Spleen (tissue), 11 donors: ENCODE results near the gene FES. TPM values are rescaled to one million over a fixed set of nuclear protein-coding genes. Genes with fewer than 3 reads are reported as not detected.

Source experiments
- DNase-seq: peaks from one replicate; pipeline ENCODE4 v3.0.0-alpha.2; 2020
- H3K27ac ChIP-seq, 8 donors: fragments of 200-600 bp; sonication (generic) in 7 of 8; 1 replicate in 4 of 8; 2 replicates in 4 of 8; pipeline versions ENCODE4 v1.5.0 to v1.8.0; 2016 to 2021; ENCODE audit warnings: inconsistent platforms in 4 of 8, mild to moderate bottlenecking in 4 of 8, moderate library complexity in 1 of 8
- H3K27me3 ChIP-seq, 7 donors: fragments of 200-600 bp; sonication (generic) in 6 of 7; replicated peaks in 1 of 7; 1 replicate in 4 of 7; 2 replicates in 3 of 7; pipeline versions ENCODE4 v1.5.0 to v1.8.0; 2016 to 2021; ENCODE audit warnings: inconsistent platforms in 3 of 7, mild to moderate bottlenecking in 1 of 7
- H3K36me3 ChIP-seq, 6 donors: fragments of 200-600 bp; sonication (generic) in 5 of 6; 1 replicate in 4 of 6; 2 replicates in 2 of 6; pipeline versions ENCODE4 v1.5.0 to v1.8.0; 2016 to 2021; ENCODE audit warnings: inconsistent platforms in 2 of 6
- H3K4me1 ChIP-seq, 6 donors: fragments of 200-600 bp; sonication (generic) in 5 of 6; 1 replicate in 3 of 6; 2 replicates in 3 of 6; pipeline versions ENCODE4 v1.5.0 to v1.8.0; 2016 to 2021; ENCODE audit warnings: inconsistent platforms in 3 of 6
- H3K4me3 ChIP-seq, 8 donors: fragments of 200-600 bp; sonication (generic) in 7 of 8; 1 replicate in 4 of 8; 2 replicates in 4 of 8; pipeline versions ENCODE4 v1.5.0 to v1.8.0; 2016 to 2021; ENCODE audit warnings: inconsistent platforms in 4 of 8, mild to moderate bottlenecking in 4 of 8, moderate library complexity in 2 of 8
- H3K9me3 ChIP-seq, 8 donors: fragments of 200-600 bp; sonication (generic) in 7 of 8; 1 replicate in 4 of 8; 2 replicates in 4 of 8; pipeline versions ENCODE4 v1.5.0 to v1.8.0; 2016 to 2021; ENCODE audit warnings: inconsistent platforms in 4 of 8
- CTCF ChIP-seq, 11 experiments: fragments of 200-600 bp in 7 of 11; fragments of 450-650 bp in 4 of 11; sonication (generic) in 4 of 11; IDR thresholded peaks in 8 of 11; conservative IDR thresholded peaks in 3 of 11; 1 replicate in 7 of 11; 2 replicates in 4 of 11; pipeline versions ENCODE4 v1.4.0 to v1.8.0; 2016 to 2021; ENCODE audit warnings: antibody characterized with exemption in 11 of 11, inconsistent platforms in 4 of 11, mild to moderate bottlenecking in 1 of 11
- POLR2A ChIP-seq, 3 donors: fragments of 450-650 bp; IDR thresholded peaks; one replicate each; pipeline ENCODE4 v1.5.1; 2017; ENCODE audit warnings: antibody characterized with exemption in 3 of 3, mild to moderate bottlenecking in 1 of 3
- POLR2AphosphoS5 ChIP-seq, 3 donors: sonication (generic); formaldehyde crosslinking; IDR thresholded peaks; one replicate each; pipeline ENCODE4 v1.5.1; 2017; ENCODE audit warnings: antibody characterized with exemption in 3 of 3
- WGBS, 5 donors: extraction: QIAGEN DNeasy Blood & Tissue Kit in 3 of 5; methylation state at CpG; one replicate each; pipeline versions ENCODE4 v1.1.5 to v1.1.7; 2013 to 2018; 5-methylcytosine and 5-hydroxymethylcytosine counted together
- intact Hi-C: fragments of 100-400 bp; cut with DNase I; formaldehyde crosslinking; loops from one replicate; pipeline ENCODE4 v1.15.0; 2023; ENCODE audit warnings: low total_unique reads
- polyA plus RNA-seq, 3 donors: library from polyadenylated mRNA; stranded (reverse); fragments of 200-250 nt; gene quantifications; one replicate each; pipeline ENCODE4 v1.2.1, GENCODE V29; 2013
- total RNA-seq, 7 donors: library from RNA; depleted of rRNA in 3 of 7; stranded (reverse); fragments of >200 nt in 3 of 7; fragmentation: NEBNext Ultra II Directional in 4 of 7; extraction: Animal tissue kit (Norgen Biotek cat#: 25700) in 4 of 7; gene quantifications; one replicate each; pipeline versions ENCODE4 v1.1.0 to v1.2.1, GENCODE V29; 2016 to 2021
- donor health status: healthy with polysubstance abuse.
- donor health status: DM: no; HTN: no; CAD: no; lungs with moderate emphysema.
- donor health status: DM: no; HTN: no; CAD: no.
- donor health status: Bipolar disorder and iron deficiency.
- donor health status: healthy.
- donor health status: DM: no; HTN: no; CAD: no.
- donor health status: DM: yes; HTN: yes; CAD: no.

FES gene
- total and polyA plus RNA-seq, 10 donors, result 39.5 to 369 (median 240) TPM

GRCh38 chr15:90885432-90886290 is 1.4 kb downstream of the FES start:
- H3K36me3 ChIP-seq, result peaks cover 0 to 74% (median 48%) of the 10 kb centered on the region in 6 donors
- 8 to 20% (median 14%) methylated on average over 10 to 23 of the region's 23 CpGs for whole genome bisulfite sequencing, 5 donors
- intact Hi-C loops, result loop anchor here (1.0 to 10.0 kb wide), 3 partner anchors 51 to 237 kb away; partner anchors contain the start of gene BLM
- no peaks in the 10 kb centered on the region for H3K9me3 ChIP-seq
- no peak for TF ChIP-seq POLR2A (IDR thresholded peaks at IDR 0.05)
- TF ChIP-seq CTCF (IDR thresholded peaks at IDR 0.05 in 8 of 11, conservative IDR thresholded peaks at IDR 0.05 in 3 of 11), result peak; percentile 92 to 99 (median 96)
- peak; percentile 67 to 83 (median 76) for TF ChIP-seq POLR2AphosphoS5 (IDR thresholded peaks at IDR 0.05)
- peak; percentile 95 for DNase-seq
- H3K4me1 ChIP-seq, result peaks cover 34 to 85% (median 77%) of the 10 kb centered on the region in 6 donors
- H3K27ac ChIP-seq, result peak overlapping the region; percentile 64 to 98 (median 96)
- peak overlapping the region; percentile 38 to 80 (median 60) for H3K4me3 ChIP-seq
- peaks cover 0 to 7% (median 0%) of the 10 kb centered on the region in 7 donors for H3K27me3 ChIP-seq

GRCh38 chr15:90886291-90886614 is 1.9 kb downstream of the FES start:
- no peaks in the 10 kb centered on the region for H3K9me3 ChIP-seq
- TF ChIP-seq CTCF (IDR thresholded peaks at IDR 0.05 in 8 of 11, conservative IDR thresholded peaks at IDR 0.05 in 3 of 11) (peak in 4 of 11 experiments; percentile 6 to 56 (median 40)), POLR2A (IDR thresholded peaks at IDR 0.05) (no peak)
- peaks cover 0 to 74% (median 48%) of the 10 kb centered on the region in 6 donors for H3K36me3 ChIP-seq
- H3K27ac ChIP-seq, result peak overlapping the region; percentile 64 to 98 (median 96)
- H3K27me3 ChIP-seq, result peaks cover 0 to 12% (median 0%) of the 10 kb centered on the region in 7 donors
- intact Hi-C loops, result loop anchor here (1.0 to 10.0 kb wide), 3 partner anchors 51 to 238 kb away; partner anchors contain the start of gene BLM
- H3K4me1 ChIP-seq, result peaks cover 34 to 91% (median 81%) of the 10 kb centered on the region in 6 donors
- WGBS, 5 donors, result 37 to 51% (median 42%) methylated on average over 5 of the region's 5 CpGs
- peak overlapping the region; percentile 38 to 80 (median 60) for H3K4me3 ChIP-seq
- DNase-seq, result no peak

GRCh38 chr15:90887037-90887481 is 2.8 kb downstream of the FES start:
- peaks cover 0 to 15% (median 0%) of the 10 kb centered on the region in 7 donors for H3K27me3 ChIP-seq
- peaks cover 34 to 99% (median 84%) of the 10 kb centered on the region in 6 donors for H3K4me1 ChIP-seq
- peak in 2 of 3 donors; percentile 65 to 74 for TF ChIP-seq POLR2AphosphoS5 (IDR thresholded peaks at IDR 0.05)
- no peak for TF ChIP-seq CTCF (IDR thresholded peaks at IDR 0.05 in 8 of 11, conservative IDR thresholded peaks at IDR 0.05 in 3 of 11)
- TF ChIP-seq POLR2A (IDR thresholded peaks at IDR 0.05), result no peak
- H3K27ac ChIP-seq, result peak overlapping the region in 7 of 8 donors; percentile 46 to 98 (median 97)
- 69 to 89% (median 76%) methylated on average over 6 to 13 of the region's 13 CpGs for WGBS, 5 donors
- H3K36me3 ChIP-seq, result peaks cover 0 to 74% (median 48%) of the 10 kb centered on the region in 6 donors
- intact Hi-C loops, result loop anchor here (5.0 to 10.0 kb wide), 2 partner anchors 52 to 170 kb away; partner anchors contain the start of gene BLM
- H3K9me3 ChIP-seq, result no peaks in the 10 kb centered on the region
- peak; percentile 76 for DNase-seq
- peak overlapping the region in 7 of 8 donors; percentile 54 to 80 (median 63) for H3K4me3 ChIP-seq
